K562 (cell line): Measurements from ENCODE around the gene BCL2L1. TPM values are rescaled to one million over a fixed set of nuclear protein-coding genes. Genes with fewer than 3 reads are reported as not detected.

Experiments used
- ATF7 ChIP-seq: fragments of 450-650 bp; IDR thresholded peaks from 2 replicates; pipeline ENCODE4 v1.7.1; 2014; ENCODE audit warnings: mild to moderate bottlenecking, moderate library complexity
- CEBPB ChIP-seq: fragments of 450-650 bp; IDR thresholded peaks from 2 replicates; pipeline ENCODE4 v1.6.1; 2016; ENCODE audit warnings: missing genetic modification characterization, missing compliant biosample characterization
- CUX1 ChIP-seq: fragments of 200-800 bp; sonication (Bioruptor generic); IDR thresholded peaks from 2 replicates; pipeline ENCODE4 v1.6.1; 2016; ENCODE audit warnings: missing genetic modification characterization, missing compliant biosample characterization
- DDX20 ChIP-seq: fragments of 450-650 bp; IDR thresholded peaks from 2 replicates; pipeline ENCODE4 v1.6.1; 2016; ENCODE audit warnings: missing genetic modification characterization, low read depth, mild to moderate bottlenecking, missing compliant biosample characterization, moderate library complexity
- DMBX1 ChIP-seq: fragments of 250-450 bp; sonication (Bioruptor Pico); IDR thresholded peaks from 2 replicates; pipeline ENCODE4 v1.8.0; 2022; ENCODE audit warnings: inconsistent platforms, mild to moderate bottlenecking, moderate library complexity, borderline replicate concordance
- HMG20A ChIP-seq: fragments of 450-650 bp; formaldehyde crosslinking; conservative IDR thresholded peaks from 2 replicates; pipeline ENCODE4 v1.4.0; 2020; ENCODE audit warnings: mild to moderate bottlenecking, mixed read lengths
- JUN ChIP-seq, 2 experiments: sonication (generic) in 1 of 2; formaldehyde crosslinking in 1 of 2; IDR thresholded peaks; 2 replicates each; pipeline versions ENCODE4 v1.6.1 to v1.8.0; 2012 to 2022; ENCODE audit warnings: borderline replicate concordance in 2 of 2, mild to moderate bottlenecking in 2 of 2, improper control_type of control experiment in 1 of 2, low read depth in 1 of 2, low read length in 1 of 2, missing genetic modification reagents in 1 of 2
- JUND ChIP-seq, 2 experiments: IDR thresholded peaks; 2 replicates in 1 of 2; 3 replicates in 1 of 2; pipeline ENCODE4 v1.6.1; 2011; ENCODE audit warnings: borderline replicate concordance in 2 of 2, low read depth in 2 of 2, low read length in 2 of 2, improper control_type of control experiment in 1 of 2, missing biosample characterization in 1 of 2, missing genetic modification characterization in 1 of 2, missing genetic modification reagents in 1 of 2
- LARP7 ChIP-seq: fragments of 450-650 bp; IDR thresholded peaks from 2 replicates; pipeline ENCODE4 v1.6.1; 2016
- MEF2D ChIP-seq: conservative IDR thresholded peaks from 2 replicates; pipeline ENCODE4 v1.6.1; 2016; ENCODE audit warnings: low read depth, missing genetic modification characterization, missing compliant biosample characterization
- MYC ChIP-seq, 2 experiments: fragments of 250-450 bp in 1 of 2; sonication (Bioruptor Pico) in 1 of 2; IDR thresholded peaks; 2 replicates each; pipeline versions ENCODE4 v1.5.1 to v1.6.1; 2012 to 2021; ENCODE audit warnings: low read depth in 2 of 2, borderline replicate concordance in 1 of 2, improper control_type of control experiment in 1 of 2, low read length in 1 of 2, mild to moderate bottlenecking in 1 of 2, moderate library complexity in 1 of 2
- NFXL1 ChIP-seq: fragments of 450-650 bp; formaldehyde crosslinking; IDR thresholded peaks from 2 replicates; pipeline ENCODE4 v1.4.0; 2021; ENCODE audit warnings: mild to moderate bottlenecking
- POLR2AphosphoS5 ChIP-seq: IDR thresholded peaks from 2 replicates; pipeline ENCODE4 v1.6.1; 2011; ENCODE audit warnings: mild to moderate bottlenecking, low read depth, low read length, moderate library complexity; ENCODE audit not compliant: control insufficient read depth, insufficient read depth
- POLR2G ChIP-seq: fragments of 200-400 bp; formaldehyde crosslinking; IDR thresholded peaks from 2 replicates; pipeline ENCODE4 v1.6.1; 2017; ENCODE audit warnings: low read depth, mild to moderate bottlenecking, antibody characterized with exemption, low read length, moderate library complexity
- RBM25 ChIP-seq: fragments of 200-400 bp; formaldehyde crosslinking; IDR thresholded peaks from 2 replicates; pipeline ENCODE4 v1.6.1; 2018; ENCODE audit warnings: low read length, low read depth, moderate library complexity; ENCODE audit not compliant: severe bottlenecking
- SMARCA4 ChIP-seq: fragments of 450-650 bp; IDR thresholded peaks from 2 replicates; pipeline ENCODE4 v1.6.1; 2016
- TAF7 ChIP-seq: fragments of 450-650 bp; IDR thresholded peaks from 2 replicates; pipeline ENCODE4 v1.6.1; 2016; ENCODE audit warnings: missing genetic modification characterization, missing compliant biosample characterization
- THRAP3 ChIP-seq: fragments of 450-650 bp; IDR thresholded peaks from 2 replicates; pipeline ENCODE4 v1.6.1; 2016; ENCODE audit warnings: mild to moderate bottlenecking, inconsistent platforms, borderline replicate concordance
- USF1 ChIP-seq: sonication (generic); formaldehyde crosslinking; IDR thresholded peaks from 2 replicates; pipeline ENCODE4 v1.9.0; 2022; ENCODE audit warnings: mild to moderate bottlenecking, missing genetic modification reagents
- ZNF174 ChIP-seq: fragments of 250-450 bp; sonication (Bioruptor Pico); IDR thresholded peaks from 2 replicates; pipeline ENCODE4 v1.4.0; 2020; ENCODE audit warnings: mild to moderate bottlenecking
- ZNF347 ChIP-seq: fragments of 450-650 bp; formaldehyde crosslinking; IDR thresholded peaks from 2 replicates; pipeline ENCODE4 v1.4.0; 2020; ENCODE audit warnings: low read depth, mild to moderate bottlenecking, moderate library complexity
- ZNF41 ChIP-seq: fragments of 250-450 bp; sonication (Bioruptor Pico); conservative IDR thresholded peaks from 2 replicates; pipeline ENCODE4 v1.4.0; 2020; ENCODE audit warnings: mild to moderate bottlenecking
- polyA plus RNA-seq, 8 experiments: library from polyadenylated mRNA; depleted of rRNA in 4 of 8; stranded (reverse) in 5 of 8; unstranded in 3 of 8; fragments of >200 nt; fragmentation: Nextera tagmentation in 2 of 8; fragmentation: Illumina TruSeq in 1 of 8; extraction: Ambion mirVana in 2 of 8; extraction: Trizol in 1 of 8; gene quantifications; 2 replicates each; pipeline versions ENCODE4 v1.2.1 to v1.2.3, GENCODE V29; 2011 to 2014; ENCODE audit warnings: inconsistent platforms in 1 of 8, missing spikeins in 1 of 8
- total RNA-seq, 7 experiments: library from RNA; depleted of rRNA in 6 of 7; stranded (reverse); fragments of >200 nt in 6 of 7; fragmentation: Illumina TruSeq in 2 of 7; extraction: Trizol in 2 of 7; gene quantifications; 2 replicates each; pipeline versions ENCODE4 v1.2.1 to v1.2.3, GENCODE V29; 2011 to 2021; ENCODE audit warnings: low replicate concordance in 1 of 7

Gene BCL2L1
- total and polyA plus RNA-seq, 9 of the 15 experiments (the other 6 are each of a cell fraction or from before 2014, with no cell fraction given), result 3.3 to 182 (median 120) TPM

GRCh38 chr20:31673943-31674463 lies 48.7 kb downstream of the BCL2L1 start (continued):
- TF ChIP-seq SMARCA4 (0 out of 2 replicates have a peak, but pooled peaks have one; percentile 37), TAF7 (tag) (no peak), POLR2AphosphoS5 (peak; percentile 36; the same call in 1 of the 2 replicates), MYC (IDR thresholded peaks at IDR 0.05; ENCODE audit: low read depth, low read length) (no peak), MYC (CRISPR knock-in tag; IDR thresholded peaks at IDR 0.05; ENCODE audit: borderline replicate concordance, low read depth) (no peak), ZNF41 (0 out of 2 replicates have a peak, but pooled peaks have one; percentile 14), JUN (IDR thresholded peaks at IDR 0.05; ENCODE audit: borderline replicate concordance, low read depth, low read length) (no peak), JUN (CRISPR knock-in tag; IDR thresholded peaks at IDR 0.05; ENCODE audit: borderline replicate concordance) (no peak), ZNF174 (0 out of 2 replicates have a peak, but pooled peaks have one; percentile 14), DDX20 (tag) (peak; percentile 73; the same call in 1 of the 2 replicates), ATF7 (peak; percentile 21; the same call in 1 of the 2 replicates), JUND (IDR thresholded peaks at IDR 0.05; ENCODE audit: borderline replicate concordance, low read depth, low read length) (no peak; the same call in 1 of the 2 replicates), JUND (tag; IDR thresholded peaks at IDR 0.05; ENCODE audit: borderline replicate concordance, low read depth, low read length) (peak; percentile 42; the same call in 1 of the 3 replicates), CUX1 (CRISPR knock-in tag) (no peak), LARP7 (no peak), NFXL1 (no peak), THRAP3 (no peak), RBM25 (peak; percentile 84), DMBX1 (CRISPR knock-in tag) (peak; percentile 23; the same call in 1 of the 2 replicates), MEF2D (tag) (0 out of 2 replicates have a peak, but pooled peaks have one; percentile 32), CEBPB (no peak), HMG20A (CRISPR knock-in tag) (no peak), POLR2G (no peak), ZNF347 (CRISPR knock-in tag) (no peak), USF1 (CRISPR knock-in tag) (no peak)
